Measurements from ENCODE around the gene R3HDM1.

DNA sequence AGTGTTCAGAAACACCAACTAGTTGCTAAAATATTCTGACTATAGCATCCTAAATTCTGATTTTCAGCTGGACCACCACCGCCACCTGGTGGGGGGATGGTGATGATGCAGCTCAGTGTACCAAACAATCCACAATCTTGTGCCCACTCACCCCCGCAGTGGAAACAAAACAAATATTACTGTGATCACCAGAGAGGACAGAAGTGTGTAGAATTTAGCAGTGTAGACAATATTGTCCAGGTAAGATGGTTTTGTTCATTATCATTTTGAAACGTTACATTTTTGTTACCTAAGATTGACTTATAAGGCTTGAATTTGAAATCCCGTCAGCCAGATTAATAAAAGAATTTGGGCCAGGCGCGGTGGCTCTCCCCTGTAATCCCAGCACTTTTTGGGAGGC, 178.7 kb downstream of the R3HDM1 start:
- TF ChIP-seq CTCF (IDR thresholded peaks at IDR 0.05) (peak; percentile 95), REST (IDR thresholded peaks at IDR 0.05; ENCODE audit: insufficient read depth in 1 of 2, low read depth in 2 of 2, low read length in 1 of 2) (no peak), SIN3A (IDR thresholded peaks at IDR 0.05; ENCODE audit: borderline replicate concordance, insufficient read depth, low read depth, low read length) (no peak)

Data from Panc1 (cell line).